SK-N-MC (cell line): ENCODE measurements around the gene ATP9B.

ENCODE experiments used
- EZH2 ChIP-seq: fragments of 200-600 bp; sonication (generic); IDR thresholded peaks from one replicate; pipeline ENCODE4 v1.6.1; 2017; ENCODE audit warnings: antibody characterized with exemption
- FOXP2 ChIP-seq: optimal IDR thresholded peaks from 2 replicates; pipeline ENCODE3; 2011; ENCODE audit warnings: mild to moderate bottlenecking, moderate library complexity; ENCODE audit not compliant: insufficient read depth; ENCODE audit errors: extremely low read length, control extremely low read depth
- POLR2AphosphoS5 ChIP-seq: IDR thresholded peaks from 2 replicates; pipeline ENCODE4 v1.6.1; 2012; ENCODE audit warnings: mild to moderate bottlenecking, low read depth, low read length, borderline replicate concordance

DNA sequence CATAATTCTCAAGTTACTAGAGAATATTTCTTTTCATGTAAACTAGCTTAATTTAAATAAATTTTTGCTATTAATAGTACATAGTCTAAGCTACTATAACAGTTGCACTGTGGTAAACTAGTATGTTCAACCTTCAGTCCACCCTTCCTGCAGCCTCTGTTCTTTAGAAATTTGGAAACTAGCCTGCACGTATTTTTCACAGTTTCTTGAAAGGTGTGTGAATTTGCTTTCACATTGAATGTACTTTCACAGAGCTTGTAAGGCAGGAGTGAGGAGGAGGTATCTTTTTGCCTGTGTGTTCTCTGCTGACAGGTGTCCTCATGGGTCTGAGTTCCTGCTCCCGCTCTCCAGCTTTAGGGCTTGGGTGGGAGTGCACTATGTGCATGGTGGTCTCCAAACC is 117.5 kb downstream of the ATP9B start:
- no peak for TF ChIP-seq EZH2
- TF ChIP-seq POLR2AphosphoS5, result no peak
- TF ChIP-seq FOXP2, result no peak
